Activated CD4-positive, alpha-beta T cell treated with anti-CD3 and anti-CD28 coated beads, Interleukin-2, amount 50 U/mL, for 1 hour (primary cell): ENCODE results near the gene TAS2R42.

ENCODE experiments used
- DNase-seq: peaks from one replicate; pipeline ENCODE4 v3.0.0-alpha.2; 2020

The TAS2R42 gene

DNA sequence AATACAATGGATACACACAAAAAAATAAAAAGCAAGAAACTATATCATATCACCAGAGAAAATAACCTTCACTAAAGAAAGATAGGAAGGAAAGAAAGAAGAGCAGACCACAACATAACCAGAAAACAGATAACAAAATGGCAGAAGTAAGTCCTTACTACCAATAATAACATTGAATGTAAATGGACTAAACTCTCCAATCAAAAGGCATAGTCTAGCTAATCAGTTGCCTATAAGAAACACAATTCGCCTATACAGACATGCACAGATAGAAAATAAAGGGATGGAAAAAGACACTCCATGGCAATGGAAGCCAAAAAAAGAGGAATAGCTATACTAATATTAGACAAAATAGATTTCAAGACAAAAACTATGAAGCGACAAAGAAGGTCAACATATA is 43.4 kb downstream of the TAS2R42 start:
- DNase-seq, result no peak

- no peak for DNase-seq
Observed at GRCh38 chr12:11136075-11136474, 50.7 kb downstream of the TAS2R42 start.
